GM12878 (cell line): ENCODE data around the gene CHRDL1. TPM values are rescaled to one million over a fixed set of nuclear protein-coding genes. Genes with fewer than 3 reads are reported as not detected.

Source experiments
- ATAC-seq: fragments of 200-7000 bp; cut with Tn5 transposase; 3 replicates; pipeline ENCODE4 v1.9.1; 2020; ENCODE audit warnings: mild to moderate bottlenecking, moderate library complexity
- BruUV-seq: library from RNA; stranded (reverse); fragments of 400-500 nt; replicated peaks from 2 replicates; lab custom pipeline; 2021; lab: Mats Ljungman, UMichigan
- CTCF ChIA-PET: fragments of 300-600 bp; sonication (Branson Sonifier 250); formaldehyde crosslinking; extraction: SDS; loops from one replicate; lab custom pipeline; 2021; ENCODE audit warnings: inconsistent platforms; lab: Yijun Ruan, JAX
- POLR2A ChIA-PET: fragments of 350-600 bp; formaldehyde crosslinking; extraction: SDS; loops from one replicate; lab custom pipeline; 2021; ENCODE audit warnings: inconsistent platforms; lab: Charles Lee
- RAD21 ChIA-PET: fragments of 300-600 bp; sonication (Branson Sonifier 250); formaldehyde crosslinking; loops from one replicate; lab custom pipeline; 2023; ENCODE audit warnings: antibody characterized with exemption; ENCODE audit not compliant: unreplicated experiment; lab: Charles Lee
- SMC1A ChIA-PET: fragments of 300-600 bp; sonication (Branson Sonifier 250); formaldehyde crosslinking; loops from one replicate; lab custom pipeline; 2023; ENCODE audit not compliant: unreplicated experiment, uncharacterized antibody; lab: Charles Lee
- DNase-seq: peaks from one replicate; pipeline ENCODE4 v3.0.0-alpha.2; 2011; ENCODE audit warnings: low read depth, low spot score
- FAIRE-seq: peaks from 3 replicates; lab custom pipeline; 2011; peaks lifted over from hg19 to GRCh38; lab: Jason Lieb, UNC
- H2AFZ ChIP-seq: 2 replicates; pipeline ENCODE4 v1.6.0; 2011; ENCODE audit warnings: low read depth, low read length, control low read depth; ENCODE audit not compliant: control insufficient read depth
- H3K27ac ChIP-seq: 2 replicates; pipeline ENCODE4 v1.5.1; 2011; ENCODE audit warnings: control low read depth; ENCODE audit not compliant: control insufficient read depth, insufficient read depth
- H3K27me3 ChIP-seq, 2 experiments: replicated peaks in 1 of 2; 2 replicates each; pipeline versions ENCODE4 v1.6.0 to v1.6.1; 2011; ENCODE audit warnings: low read length in 1 of 2; ENCODE audit not compliant: control insufficient read depth in 2 of 2, insufficient read depth in 2 of 2
- H3K36me3 ChIP-seq, 2 experiments: 2 replicates each; pipeline ENCODE4 v1.5.1; 2011; ENCODE audit warnings: low read length in 1 of 2; ENCODE audit not compliant: control insufficient read depth in 2 of 2, insufficient read depth in 2 of 2
- H3K4me1 ChIP-seq: 2 replicates; pipeline ENCODE4 v1.6.1; 2011; ENCODE audit warnings: mild to moderate bottlenecking, low read length, moderate library complexity, mixed read lengths; ENCODE audit not compliant: control insufficient read depth, insufficient read depth
- H3K4me2 ChIP-seq: 2 replicates; pipeline ENCODE4 v1.6.0; 2011; ENCODE audit warnings: control low read depth; ENCODE audit not compliant: control insufficient read depth, insufficient read depth
- H3K4me3 ChIP-seq: fragments of 200-600 bp; sonication (generic); 2 replicates; pipeline ENCODE4 v1.5.1; 2016
- H3K79me2 ChIP-seq: 2 replicates; pipeline ENCODE4 v1.6.0; 2011; ENCODE audit warnings: low read length; ENCODE audit not compliant: control insufficient read depth, insufficient read depth
- H3K9ac ChIP-seq: 2 replicates; pipeline ENCODE4 v1.8.0; 2011; ENCODE audit warnings: low read length, control low read depth, mixed read lengths; ENCODE audit not compliant: control insufficient read depth, insufficient read depth
- H3K9me3 ChIP-seq: replicated peaks from 3 replicates; pipeline ENCODE4 v1.5.1; 2011; ENCODE audit warnings: mild to moderate bottlenecking, low read length; ENCODE audit not compliant: control insufficient read depth, insufficient read depth
- H4K20me1 ChIP-seq: 2 replicates; pipeline ENCODE4 v1.6.0; 2011; ENCODE audit not compliant: control insufficient read depth, insufficient read depth
- FOS ChIP-seq: IDR thresholded peaks from 3 replicates; pipeline ENCODE4 v1.6.1; 2011; ENCODE audit warnings: borderline replicate concordance; ENCODE audit not compliant: insufficient read length; ENCODE audit errors: extremely low read depth
- HDAC6 ChIP-seq: fragments of 200-600 bp; sonication (generic); IDR thresholded peaks from one replicate; pipeline ENCODE4 v1.8.0; 2017; ENCODE audit warnings: antibody characterized with exemption; ENCODE audit not compliant: unreplicated experiment
- KAT2A ChIP-seq: conservative IDR thresholded peaks from 2 replicates; pipeline ENCODE4 v1.6.1; 2011; ENCODE audit warnings: low read depth, low read length; ENCODE audit not compliant: control insufficient read depth
- MXI1 ChIP-seq: fragments of 150-350 bp; IDR thresholded peaks from 2 replicates; pipeline ENCODE4 v1.6.1; 2011; ENCODE audit warnings: low read depth, mild to moderate bottlenecking, inconsistent platforms, low read length, improper control_type of control experiment
- NR2F1 ChIP-seq: fragments of 450-650 bp; conservative IDR thresholded peaks from 2 replicates; pipeline ENCODE4 v1.6.1; 2017; ENCODE audit warnings: mild to moderate bottlenecking
- SIX5 ChIP-seq: IDR thresholded peaks from 2 replicates; pipeline ENCODE4 v1.6.1; 2011; ENCODE audit warnings: mild to moderate bottlenecking, low read depth, low read length, moderate library complexity; ENCODE audit not compliant: severe bottlenecking
- SMARCA5 ChIP-seq: fragments of 450-650 bp; IDR thresholded peaks from 2 replicates; pipeline ENCODE4 v1.6.1; 2017; ENCODE audit warnings: mild to moderate bottlenecking
- SP1 ChIP-seq: IDR thresholded peaks from one replicate; pipeline ENCODE4 v1.6.1; 2011; ENCODE audit warnings: low read depth, low read length
- ZZZ3 ChIP-seq: IDR thresholded peaks from 2 replicates; pipeline ENCODE4 v1.6.1; 2011; ENCODE audit warnings: low read depth; ENCODE audit not compliant: control insufficient read depth, insufficient read length
- WGBS: methylation state at CpG from one replicate; pipeline ENCODE4 v1.1.6; 2016; ENCODE audit warnings: low lambda C conversion rate; ENCODE audit not compliant: insufficient replicate concordance, insufficient coverage; ENCODE audit errors: missing lambda C conversion rate; 5-methylcytosine and 5-hydroxymethylcytosine counted together
- in situ Hi-C: fragments of 300-500 bp; cut with MboI; formaldehyde crosslinking; loops from 9 replicates; pipeline ENCODE4 v1.14.3; 2018; ENCODE audit warnings: mixed read lengths
- intact Hi-C: fragments of 100-400 bp; cut with micrococcal nuclease; formaldehyde crosslinking; loops from one replicate; pipeline ENCODE4 v1.14.2; 2022; ENCODE audit not compliant: unreplicated experiment
- polyA plus RNA-seq, 11 experiments: library from polyadenylated mRNA; depleted of rRNA in 4 of 11; unstranded in 6 of 11; stranded (reverse) in 5 of 11; fragments of >200 nt; fragmentation: Nextera tagmentation in 4 of 11; fragmentation: Illumina TruSeq in 1 of 11; extraction: Ambion mirVana in 4 of 11; extraction: Trizol in 1 of 11; gene quantifications; 1 replicate in 1 of 11; 2 replicates in 10 of 11; pipeline versions ENCODE4 v1.2.1 to v1.2.3, GENCODE V29; 2011 to 2016; ENCODE audit warnings: inconsistent platforms in 2 of 11, missing spikeins in 2 of 11, low read depth in 1 of 11
- total RNA-seq, 4 experiments: library from RNA; depleted of rRNA in 3 of 4; stranded (reverse); fragments of >200 nt in 3 of 4; fragmentation: Illumina TruSeq in 1 of 4; extraction: Trizol in 1 of 4; gene quantifications; 2 replicates each; pipeline versions ENCODE4 v1.2.1 to v1.2.3, GENCODE V29; 2013 to 2021
- TF ChIP-seq, protein P1 (sequence below): IDR thresholded peaks from 2 replicates; pipeline ENCODE4 v1.6.1; 2012; ENCODE audit warnings: improper control_type of control experiment, low read depth, low read length; ENCODE audit not compliant: insufficient replicate concordance
- TF ChIP-seq, protein P2 (sequence below): IDR thresholded peaks from 2 replicates; pipeline ENCODE4 v1.6.1; 2011; ENCODE audit warnings: low read depth, low read length, improper control_type of control experiment, borderline replicate concordance
- TF ChIP-seq, protein P3 (sequence below): fragments of 450-650 bp; formaldehyde crosslinking; IDR thresholded peaks from 2 replicates; pipeline ENCODE4 v1.4.0; 2020; ENCODE audit warnings: mild to moderate bottlenecking, moderate library complexity

CHRDL1 gene
- total and polyA plus RNA-seq, 10 of the 15 experiments (the other 5 are each of a cell fraction or from before 2014, with no cell fraction given), result 0.05 to 0.47 (median 0.25) TPM

DNA sequence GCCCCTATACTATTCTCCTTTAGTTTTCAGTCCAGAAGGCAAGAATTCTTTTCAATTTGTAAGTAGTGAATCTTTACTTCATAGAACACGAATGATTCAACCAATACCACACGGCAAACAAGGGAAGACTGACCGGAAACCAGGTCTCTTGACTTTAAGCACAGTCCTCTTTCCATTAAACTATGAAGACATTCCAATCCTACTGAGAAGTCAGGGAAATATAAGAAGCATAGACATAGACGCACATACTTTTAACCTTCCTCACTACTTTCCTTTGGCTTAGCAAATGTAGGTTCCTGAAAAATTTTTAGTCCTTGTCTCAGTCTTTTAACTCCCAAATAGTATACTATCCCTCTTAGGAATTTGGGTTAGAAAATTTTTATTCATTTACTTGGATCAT lies 9.1 kb downstream of the CHRDL1 start (continued):
- TF ChIP-seq, protein P1, sequence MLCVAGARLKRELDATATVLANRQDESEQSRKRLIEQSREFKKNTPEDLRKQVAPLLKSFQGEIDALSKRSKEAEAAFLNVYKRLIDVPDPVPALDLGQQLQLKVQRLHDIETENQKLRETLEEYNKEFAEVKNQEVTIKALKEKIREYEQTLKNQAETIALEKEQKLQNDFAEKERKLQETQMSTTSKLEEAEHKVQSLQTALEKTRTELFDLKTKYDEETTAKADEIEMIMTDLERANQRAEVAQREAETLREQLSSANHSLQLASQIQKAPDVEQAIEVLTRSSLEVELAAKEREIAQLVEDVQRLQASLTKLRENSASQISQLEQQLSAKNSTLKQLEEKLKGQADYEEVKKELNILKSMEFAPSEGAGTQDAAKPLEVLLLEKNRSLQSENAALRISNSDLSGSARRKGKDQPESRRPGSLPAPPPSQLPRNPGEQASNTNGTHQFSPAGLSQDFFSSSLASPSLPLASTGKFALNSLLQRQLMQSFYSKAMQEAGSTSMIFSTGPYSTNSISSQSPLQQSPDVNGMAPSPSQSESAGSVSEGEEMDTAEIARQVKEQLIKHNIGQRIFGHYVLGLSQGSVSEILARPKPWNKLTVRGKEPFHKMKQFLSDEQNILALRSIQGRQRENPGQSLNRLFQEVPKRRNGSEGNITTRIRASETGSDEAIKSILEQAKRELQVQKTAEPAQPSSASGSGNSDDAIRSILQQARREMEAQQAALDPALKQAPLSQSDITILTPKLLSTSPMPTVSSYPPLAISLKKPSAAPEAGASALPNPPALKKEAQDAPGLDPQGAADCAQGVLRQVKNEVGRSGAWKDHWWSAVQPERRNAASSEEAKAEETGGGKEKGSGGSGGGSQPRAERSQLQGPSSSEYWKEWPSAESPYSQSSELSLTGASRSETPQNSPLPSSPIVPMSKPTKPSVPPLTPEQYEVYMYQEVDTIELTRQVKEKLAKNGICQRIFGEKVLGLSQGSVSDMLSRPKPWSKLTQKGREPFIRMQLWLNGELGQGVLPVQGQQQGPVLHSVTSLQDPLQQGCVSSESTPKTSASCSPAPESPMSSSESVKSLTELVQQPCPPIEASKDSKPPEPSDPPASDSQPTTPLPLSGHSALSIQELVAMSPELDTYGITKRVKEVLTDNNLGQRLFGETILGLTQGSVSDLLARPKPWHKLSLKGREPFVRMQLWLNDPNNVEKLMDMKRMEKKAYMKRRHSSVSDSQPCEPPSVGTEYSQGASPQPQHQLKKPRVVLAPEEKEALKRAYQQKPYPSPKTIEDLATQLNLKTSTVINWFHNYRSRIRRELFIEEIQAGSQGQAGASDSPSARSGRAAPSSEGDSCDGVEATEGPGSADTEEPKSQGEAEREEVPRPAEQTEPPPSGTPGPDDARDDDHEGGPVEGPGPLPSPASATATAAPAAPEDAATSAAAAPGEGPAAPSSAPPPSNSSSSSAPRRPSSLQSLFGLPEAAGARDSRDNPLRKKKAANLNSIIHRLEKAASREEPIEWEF, result no peak
- TF ChIP-seq SP1, result no peak
- TF ChIP-seq SMARCA5, result no peak
- TF ChIP-seq, all 136 proteins: peak for 0

DNA sequence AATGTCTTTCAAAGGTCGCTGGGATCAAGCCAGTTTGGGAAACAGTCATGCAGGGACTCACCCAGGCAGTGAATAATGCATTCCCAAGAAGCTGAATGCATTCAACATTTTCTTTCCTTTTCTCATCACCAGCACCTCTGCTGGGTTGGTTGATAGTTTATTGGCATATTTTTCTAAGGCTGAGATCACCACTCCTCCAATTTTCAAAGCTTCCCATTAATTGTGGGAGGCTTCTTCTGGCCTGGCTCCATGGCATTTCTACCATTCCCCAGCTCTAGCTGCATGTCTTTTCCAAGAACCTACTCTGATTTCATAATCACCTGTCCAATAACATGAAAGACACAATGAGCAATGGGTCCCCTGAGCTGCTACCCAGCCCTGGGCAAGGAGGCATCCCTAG lies 35.8 kb downstream of the CHRDL1 start:
- Histone ChIP-seq H2AFZ (no peak overlapping the region), H3K36me3 (no peaks in the 10 kb centered on the region), H3K27ac (no peak overlapping the region), H4K20me1 (no peaks in the 10 kb centered on the region), H3K4me2 (no peak overlapping the region), H3K79me2 (no peaks in the 10 kb centered on the region), H3K9ac (no peak overlapping the region), H3K4me1 (no peaks in the 10 kb centered on the region), H3K27me3 (no peaks in the 10 kb centered on the region), H3K9me3 (no peaks in the 10 kb centered on the region; the same call in 2 of the 3 replicates), H3K4me3 (no peak overlapping the region)
- no peak for ATAC-seq
- ChIA-PET SMC1A (interaction anchor here (1.6 kb wide), 1 partner anchor 33 kb away, joined by 3 read pairs; no protein-coding TSS in a partner anchor), POLR2A (no interaction called here), RAD21 (no interaction called here), CTCF (no interaction called here)
- FAIRE-seq, result no peak
- 0% methylated on average over 1 of the region's 1 CpG for WGBS
- intact Hi-C loops, result no loop called here
- in situ Hi-C loops, result no loop called here
- no peak for DNase-seq
- no TSS peak for BruUV-seq
- no peak for TF ChIP-seq FOS
- no peak for TF ChIP-seq ZZZ3
- TF ChIP-seq, protein P2, sequence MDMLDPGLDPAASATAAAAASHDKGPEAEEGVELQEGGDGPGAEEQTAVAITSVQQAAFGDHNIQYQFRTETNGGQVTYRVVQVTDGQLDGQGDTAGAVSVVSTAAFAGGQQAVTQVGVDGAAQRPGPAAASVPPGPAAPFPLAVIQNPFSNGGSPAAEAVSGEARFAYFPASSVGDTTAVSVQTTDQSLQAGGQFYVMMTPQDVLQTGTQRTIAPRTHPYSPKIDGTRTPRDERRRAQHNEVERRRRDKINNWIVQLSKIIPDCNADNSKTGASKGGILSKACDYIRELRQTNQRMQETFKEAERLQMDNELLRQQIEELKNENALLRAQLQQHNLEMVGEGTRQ, result no peak
- TF ChIP-seq SIX5, result no peak
- no peak for TF ChIP-seq KAT2A
- no peak for TF ChIP-seq HDAC6
- TF ChIP-seq MXI1, result no peak
- no peak for TF ChIP-seq NR2F1
- TF ChIP-seq, protein P3, sequence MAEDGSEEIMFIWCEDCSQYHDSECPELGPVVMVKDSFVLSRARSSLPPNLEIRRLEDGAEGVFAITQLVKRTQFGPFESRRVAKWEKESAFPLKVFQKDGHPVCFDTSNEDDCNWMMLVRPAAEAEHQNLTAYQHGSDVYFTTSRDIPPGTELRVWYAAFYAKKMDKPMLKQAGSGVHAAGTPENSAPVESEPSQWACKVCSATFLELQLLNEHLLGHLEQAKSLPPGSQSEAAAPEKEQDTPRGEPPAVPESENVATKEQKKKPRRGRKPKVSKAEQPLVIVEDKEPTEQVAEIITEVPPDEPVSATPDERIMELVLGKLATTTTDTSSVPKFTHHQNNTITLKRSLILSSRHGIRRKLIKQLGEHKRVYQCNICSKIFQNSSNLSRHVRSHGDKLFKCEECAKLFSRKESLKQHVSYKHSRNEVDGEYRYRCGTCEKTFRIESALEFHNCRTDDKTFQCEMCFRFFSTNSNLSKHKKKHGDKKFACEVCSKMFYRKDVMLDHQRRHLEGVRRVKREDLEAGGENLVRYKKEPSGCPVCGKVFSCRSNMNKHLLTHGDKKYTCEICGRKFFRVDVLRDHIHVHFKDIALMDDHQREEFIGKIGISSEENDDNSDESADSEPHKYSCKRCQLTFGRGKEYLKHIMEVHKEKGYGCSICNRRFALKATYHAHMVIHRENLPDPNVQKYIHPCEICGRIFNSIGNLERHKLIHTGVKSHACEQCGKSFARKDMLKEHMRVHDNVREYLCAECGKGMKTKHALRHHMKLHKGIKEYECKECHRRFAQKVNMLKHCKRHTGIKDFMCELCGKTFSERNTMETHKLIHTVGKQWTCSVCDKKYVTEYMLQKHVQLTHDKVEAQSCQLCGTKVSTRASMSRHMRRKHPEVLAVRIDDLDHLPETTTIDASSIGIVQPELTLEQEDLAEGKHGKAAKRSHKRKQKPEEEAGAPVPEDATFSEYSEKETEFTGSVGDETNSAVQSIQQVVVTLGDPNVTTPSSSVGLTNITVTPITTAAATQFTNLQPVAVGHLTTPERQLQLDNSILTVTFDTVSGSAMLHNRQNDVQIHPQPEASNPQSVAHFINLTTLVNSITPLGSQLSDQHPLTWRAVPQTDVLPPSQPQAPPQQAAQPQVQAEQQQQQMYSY (CRISPR knock-in tag), result no peak
